KG1 (cell line): ENCODE results near the gene ARAP1.

Experiments used
- DNase-seq: peaks from one replicate; lab custom pipeline; 2025; lab: John Stamatoyannopoulos, UW

The ARAP1 gene

DNA sequence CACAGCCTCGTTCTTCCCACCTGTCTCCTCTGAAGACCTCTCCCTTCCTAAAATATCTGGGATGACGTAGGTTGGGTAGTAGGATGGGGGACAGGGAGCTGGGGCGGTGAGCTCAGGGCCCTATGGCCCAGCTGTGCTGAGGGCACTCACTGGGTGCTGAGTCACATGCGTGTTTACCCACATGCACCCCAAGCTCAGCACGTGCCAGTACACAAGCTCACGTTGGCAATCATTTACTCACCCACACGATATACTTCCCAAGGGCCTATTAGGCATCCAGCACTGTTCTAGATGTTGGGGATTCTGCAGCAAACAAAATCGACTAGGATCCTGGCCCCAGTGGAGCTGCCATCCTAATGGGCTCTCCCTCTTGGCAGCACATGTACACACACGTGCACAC is 28.7 kb downstream of the ARAP1 start:
- DNase-seq = no peak

DNA sequence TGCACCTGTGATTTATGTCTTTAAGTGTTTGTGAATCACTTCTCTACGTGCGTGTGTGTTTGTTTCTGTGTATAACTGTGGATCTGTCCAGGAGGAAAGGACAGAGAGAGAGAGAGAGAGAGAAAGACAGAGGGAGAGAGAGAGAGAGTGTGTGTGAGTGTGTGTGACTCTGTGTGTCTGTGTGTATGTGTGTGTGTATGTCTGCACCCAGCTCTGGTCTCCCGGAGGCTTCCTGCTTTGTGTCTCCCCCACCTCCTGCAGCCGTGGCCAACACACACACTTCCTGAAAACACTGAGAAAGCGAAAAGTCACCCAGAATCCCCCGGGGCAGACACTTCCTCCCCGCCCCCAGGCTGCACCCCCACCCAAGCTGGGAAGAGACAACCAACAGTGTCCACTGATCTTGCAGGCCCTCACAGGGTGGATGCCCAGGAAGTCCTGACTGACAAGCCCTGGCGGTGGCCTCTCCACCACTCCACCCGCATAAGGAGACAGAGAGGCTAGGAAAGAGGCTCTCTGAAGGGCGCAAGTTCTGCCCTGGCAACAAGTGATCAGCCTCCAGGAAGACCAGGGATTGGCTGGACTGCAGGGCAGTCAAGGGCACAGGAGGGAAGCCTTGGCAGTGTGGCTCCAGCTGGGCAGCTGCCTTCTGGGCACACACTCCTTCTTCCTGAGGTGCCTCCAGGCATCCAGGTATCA is 30.0 kb downstream of the ARAP1 start:
- peak; percentile 99 for DNase-seq

DNA sequence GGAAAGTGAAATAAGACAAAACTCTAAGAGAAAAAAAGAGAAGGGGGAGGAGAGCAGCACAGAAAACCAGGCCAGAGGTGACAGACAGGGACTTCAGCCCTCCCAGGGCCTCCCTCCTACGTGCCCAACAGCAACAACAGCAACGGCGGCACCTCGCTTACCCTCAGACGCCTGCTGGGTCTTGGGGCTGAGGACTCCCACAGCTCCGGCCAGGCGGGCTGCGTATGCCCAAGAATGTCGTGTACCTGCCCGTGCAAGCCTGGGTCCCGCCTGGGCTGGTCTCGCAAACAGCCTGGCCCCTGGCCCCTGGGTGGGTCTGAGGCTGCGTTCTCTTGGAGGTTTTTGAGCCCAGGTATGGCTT is 30.5 kb downstream of the ARAP1 start:
- DNase-seq = no peak

DNA sequence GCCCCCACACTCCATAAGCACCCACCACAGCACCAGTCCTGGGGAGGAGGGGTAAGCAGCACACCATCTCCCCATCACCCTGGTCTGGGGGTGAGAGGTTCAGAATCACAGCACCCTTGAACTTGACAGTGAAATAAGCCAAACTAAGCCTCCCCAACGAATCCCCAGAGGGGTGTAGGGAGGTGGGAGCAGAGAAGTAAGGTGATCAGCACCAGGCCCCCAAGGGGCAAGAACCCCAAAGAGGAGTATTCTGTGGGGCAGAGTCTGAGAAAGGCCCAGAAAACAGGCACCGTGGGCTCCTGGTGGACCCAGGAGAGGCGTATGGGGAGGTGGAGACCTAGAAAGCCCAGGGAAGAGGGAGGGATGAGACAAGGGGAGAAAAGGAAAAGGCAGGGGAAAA is 30.9 kb downstream of the ARAP1 start:
- no peak for DNase-seq

DNA sequence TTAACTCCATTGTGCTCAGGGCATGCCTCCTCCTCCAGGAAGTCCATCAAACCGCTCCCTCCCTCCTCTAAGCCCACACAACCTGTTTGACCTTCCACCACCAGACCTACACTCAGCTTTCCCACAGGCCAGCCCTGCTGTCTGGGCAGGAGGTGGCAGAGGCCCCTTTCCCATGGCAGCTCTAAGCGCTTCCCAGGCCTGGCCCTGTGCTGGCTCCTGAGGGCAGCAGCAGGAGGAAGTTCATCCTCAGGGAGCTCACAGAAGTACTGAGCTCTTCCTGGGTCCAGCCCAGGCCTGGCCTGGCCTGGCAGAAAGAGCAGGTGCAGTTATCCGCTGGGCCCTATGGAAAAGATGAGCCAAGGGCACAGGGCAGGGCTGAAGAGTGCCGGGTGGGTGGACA is 31.4 kb downstream of the ARAP1 start:
- DNase-seq = no peak

DNA sequence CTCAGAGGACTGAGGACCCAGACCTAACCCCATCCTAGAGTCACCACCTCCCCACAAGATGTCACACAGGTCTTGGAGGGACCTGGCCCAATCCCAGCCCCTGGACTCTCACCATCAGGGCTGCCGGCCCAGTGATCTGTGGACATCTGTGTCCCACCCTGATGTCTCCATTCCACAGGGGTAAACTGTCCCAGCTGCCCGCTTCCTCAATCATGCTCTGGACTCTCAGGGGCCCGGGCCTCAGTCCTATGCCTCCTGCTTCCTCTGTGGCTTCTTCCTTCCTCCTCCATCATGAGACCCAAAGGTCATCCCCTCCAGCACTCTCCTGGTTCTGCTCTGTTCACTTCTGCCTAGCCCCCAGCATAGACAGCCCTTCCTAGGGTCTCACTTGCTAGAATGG is 32.2 kb downstream of the ARAP1 start:
- no peak for DNase-seq

DNA sequence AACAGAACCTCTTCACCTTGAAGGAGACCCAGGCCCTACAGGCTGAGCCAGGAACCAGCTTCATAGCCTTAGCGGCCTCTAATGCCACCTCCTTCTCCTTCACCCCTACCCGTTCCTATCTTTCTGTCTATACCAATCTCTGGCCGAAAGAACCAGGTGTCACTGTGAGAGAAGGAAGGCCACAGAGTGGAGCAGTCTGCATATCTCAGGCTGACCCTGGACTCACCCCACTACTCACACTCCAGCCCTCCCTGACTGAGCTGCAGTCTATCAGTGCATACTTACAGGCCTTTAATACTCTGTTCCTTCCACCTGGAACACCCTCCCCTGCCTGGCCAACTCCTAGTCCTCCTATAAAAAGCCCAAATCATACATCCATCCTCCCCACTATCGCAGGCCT is 32.7 kb downstream of the ARAP1 start:
- DNase-seq = no peak

DNA sequence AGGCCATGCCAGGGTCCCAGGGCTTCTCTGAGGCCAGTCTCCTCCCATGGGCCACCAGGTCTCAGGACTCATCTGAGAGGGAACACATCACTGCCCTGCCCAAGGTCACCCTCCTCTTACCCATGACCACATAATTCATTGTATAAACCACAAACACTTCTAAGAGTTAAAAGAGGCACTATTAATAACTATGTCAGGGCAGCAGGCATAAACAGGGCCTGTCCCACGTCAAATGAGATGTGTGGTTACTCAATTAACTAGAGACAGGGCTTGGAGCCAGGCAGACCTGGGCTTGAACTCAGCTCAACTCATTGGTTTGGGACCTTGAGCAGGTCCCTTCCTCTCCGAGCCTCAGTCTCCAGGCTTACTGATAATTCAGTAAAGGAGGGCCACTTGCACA is 33.1 kb downstream of the ARAP1 start:
- DNase-seq = no peak

DNA sequence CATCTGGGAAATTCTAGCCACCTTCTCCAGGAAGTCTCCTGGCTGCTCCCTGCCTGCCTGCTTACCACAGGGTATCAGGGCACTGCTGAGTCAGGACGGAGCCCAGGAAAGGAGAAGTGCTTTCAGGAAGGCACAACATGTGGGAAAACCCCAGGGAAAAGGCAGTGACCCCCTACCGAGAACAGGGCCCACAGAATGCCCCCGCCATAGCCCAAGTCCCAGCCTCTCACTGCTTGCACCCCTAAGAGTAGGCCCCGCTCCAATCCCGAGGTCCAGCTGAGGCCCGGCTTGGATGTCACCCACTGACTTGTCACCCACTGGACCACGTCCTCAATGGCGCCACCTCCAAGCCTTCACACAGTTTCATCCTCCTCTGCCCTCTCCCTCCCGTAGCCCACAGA is 34.1 kb downstream of the ARAP1 start:
- no peak for DNase-seq

DNA sequence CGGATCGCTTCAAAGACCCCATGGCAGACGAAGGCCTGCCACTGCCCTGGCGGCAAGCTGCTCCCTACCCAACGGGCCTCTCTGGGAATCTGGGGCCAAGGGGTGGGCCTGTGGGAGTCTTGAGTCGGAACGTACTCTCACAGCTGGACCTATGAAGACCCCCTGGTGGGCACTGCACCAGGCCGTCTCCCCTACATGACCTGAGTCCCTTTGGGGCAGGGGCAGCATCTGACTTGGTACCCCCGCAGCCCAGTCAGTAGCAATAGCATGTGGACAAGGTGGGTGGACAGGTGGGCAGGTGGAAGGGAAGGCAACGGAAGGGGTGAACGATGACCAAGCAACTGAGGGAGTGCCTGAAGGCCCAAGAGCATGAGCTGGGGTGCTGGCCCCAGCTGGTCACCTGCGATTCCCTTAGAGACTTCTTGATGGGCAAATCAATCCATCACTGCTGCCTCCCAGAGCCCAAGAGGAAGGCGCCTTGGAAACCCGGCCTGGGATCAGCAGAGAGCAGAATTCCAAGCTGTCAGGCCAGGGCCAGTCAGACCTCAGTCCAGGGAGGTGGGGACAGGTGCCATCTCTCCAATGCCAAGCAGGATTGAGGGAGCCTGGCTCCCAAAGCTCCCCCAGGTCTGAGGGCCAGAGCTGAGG is 35.3 kb downstream of the ARAP1 start:
- DNase-seq = no peak

DNA sequence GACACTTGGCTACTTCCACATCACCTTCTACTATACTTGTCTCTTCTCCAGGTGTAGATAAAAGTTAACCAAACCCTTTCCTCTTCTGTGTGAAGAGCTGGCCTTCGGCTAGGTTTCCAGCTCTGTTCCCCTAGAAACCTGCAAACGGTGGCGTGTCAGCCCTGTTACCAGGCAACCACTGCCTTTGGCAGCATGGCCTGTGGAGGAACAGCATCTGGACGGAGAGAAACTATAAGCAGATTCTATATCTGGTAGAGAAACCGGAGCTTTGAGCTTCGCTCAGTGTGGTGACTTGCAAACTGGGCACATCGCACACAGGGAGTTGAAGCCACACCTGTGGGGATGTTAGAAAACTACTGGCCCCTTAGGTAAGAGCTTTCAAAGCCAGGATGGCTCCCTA is 35.9 kb downstream of the ARAP1 start:
- no peak for DNase-seq

DNA sequence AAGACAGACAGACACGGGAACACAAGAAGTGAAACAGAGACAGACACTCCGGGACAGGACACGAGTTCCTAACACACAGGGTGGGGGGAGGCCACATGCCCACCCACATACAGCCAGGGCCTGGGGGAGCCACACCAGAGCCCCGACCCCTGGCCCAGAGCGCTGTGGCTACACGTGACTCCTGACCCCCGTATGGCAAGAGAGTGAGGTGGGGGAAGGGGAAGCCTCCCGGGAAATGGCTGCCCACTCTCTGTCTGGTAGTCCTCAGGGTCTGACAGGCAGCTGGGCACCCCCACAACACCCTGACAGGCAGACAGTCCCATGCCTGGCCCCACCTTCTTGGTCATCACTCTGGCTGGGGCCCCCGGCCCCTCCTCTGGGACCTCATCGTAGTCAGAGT is 39.4 kb downstream of the ARAP1 start:
- no peak for DNase-seq

DNA sequence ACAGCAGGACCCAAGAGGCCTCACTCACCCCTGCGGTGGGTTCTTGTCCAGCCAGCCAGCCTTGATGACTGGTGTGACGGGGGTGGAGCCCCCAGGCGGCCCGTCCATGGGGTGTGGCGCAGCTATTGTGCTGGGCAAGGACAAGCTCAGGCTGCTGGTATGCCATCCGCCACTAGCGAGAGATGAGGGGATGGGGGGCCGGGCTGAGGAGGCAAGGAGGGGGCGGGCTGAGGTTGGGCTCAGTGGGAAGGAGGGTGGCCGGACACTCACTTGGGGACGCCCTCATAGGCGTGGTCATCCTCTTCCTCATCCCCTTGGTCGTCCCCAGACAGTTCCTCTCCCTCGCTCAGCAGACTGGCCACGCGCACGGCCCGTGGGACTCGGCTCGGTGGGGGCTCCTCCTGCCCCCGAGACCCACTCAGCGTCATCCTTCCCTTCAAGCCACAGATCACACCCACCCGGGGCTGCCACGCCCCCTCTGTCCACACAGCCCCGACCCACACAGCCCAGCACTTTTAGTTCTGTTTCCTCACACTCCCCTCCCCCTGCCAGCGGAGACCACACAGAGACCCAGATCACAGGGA is 39.9 kb downstream of the ARAP1 start:
- no peak for DNase-seq

DNA sequence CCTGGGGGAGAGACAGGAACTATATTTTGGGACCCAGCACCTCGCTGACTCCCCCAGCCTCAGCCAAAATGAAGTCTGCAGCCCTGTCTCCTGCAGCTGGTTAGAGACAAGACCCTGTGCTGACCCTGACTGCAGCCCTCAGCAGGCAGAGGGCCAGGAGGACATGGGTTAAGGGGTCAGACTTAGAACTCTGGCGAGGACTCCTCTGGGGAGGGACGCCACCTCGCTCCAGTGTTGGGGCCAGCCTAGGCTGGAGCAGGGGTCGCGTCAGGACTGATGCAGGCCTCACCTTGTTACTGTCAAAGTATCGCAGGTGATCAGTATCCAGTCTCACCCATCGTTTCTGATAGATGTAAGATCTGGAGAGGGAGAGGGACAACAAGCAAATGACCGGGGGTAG is 41.1 kb downstream of the ARAP1 start:
- no peak for DNase-seq

DNA sequence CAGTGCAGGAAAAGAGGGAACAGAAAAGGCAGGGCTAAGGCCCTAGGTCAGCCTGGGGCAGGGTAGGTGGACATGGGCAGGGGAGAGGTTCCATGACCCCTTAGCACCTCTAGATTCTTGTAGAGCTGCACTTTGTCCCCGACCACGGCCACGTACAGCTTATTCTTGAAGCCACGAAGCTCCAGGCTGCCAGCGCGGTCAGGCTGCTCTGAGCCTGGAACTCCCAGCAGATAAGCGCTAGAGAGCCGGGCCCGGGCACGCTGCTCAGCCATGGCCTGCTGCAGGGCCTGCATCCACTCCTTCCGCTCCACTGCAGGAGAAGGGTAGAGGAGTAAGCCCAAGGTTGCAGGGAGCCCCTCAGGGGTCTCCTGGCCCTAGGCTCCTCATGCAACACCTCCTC is 41.9 kb downstream of the ARAP1 start:
- no peak for DNase-seq

DNA sequence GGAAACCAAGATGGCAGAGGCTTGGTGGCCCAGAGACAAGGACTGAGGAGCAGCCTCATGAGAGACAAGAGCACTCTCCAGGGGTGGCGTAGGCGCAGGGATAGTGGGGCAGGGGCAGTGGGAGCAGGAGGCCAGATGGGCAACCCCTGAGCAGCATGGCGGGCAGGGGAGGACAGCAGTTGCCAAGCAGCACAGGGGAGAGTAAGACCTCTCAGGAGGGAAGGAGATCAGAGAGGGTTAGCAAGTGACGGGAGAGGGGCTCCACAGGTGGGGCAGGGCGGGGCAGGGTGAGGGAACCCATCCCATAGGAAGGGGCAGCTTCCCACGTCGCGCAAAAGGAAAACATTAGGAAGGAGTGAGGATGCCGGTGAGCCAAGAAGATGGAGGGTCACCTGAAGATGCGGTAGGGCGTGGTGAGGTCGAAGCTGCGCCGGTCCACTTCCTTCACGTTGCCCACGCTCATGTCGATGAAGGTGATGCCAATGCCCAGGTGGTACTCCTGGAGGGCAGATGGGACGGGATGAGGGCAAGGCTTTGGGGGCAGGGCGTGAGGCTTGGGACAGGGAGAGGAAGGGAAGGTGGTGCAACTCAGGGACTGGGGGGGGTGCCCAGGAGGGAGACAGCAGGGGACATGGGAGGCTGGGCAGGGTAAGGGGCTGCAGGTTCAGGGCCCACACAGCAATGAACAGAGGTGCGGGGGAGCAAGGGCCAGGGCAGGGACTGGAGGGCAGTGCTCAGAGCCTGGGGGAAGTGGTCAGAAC is 42.5 kb downstream of the ARAP1 start:
- DNase-seq = no peak

DNA sequence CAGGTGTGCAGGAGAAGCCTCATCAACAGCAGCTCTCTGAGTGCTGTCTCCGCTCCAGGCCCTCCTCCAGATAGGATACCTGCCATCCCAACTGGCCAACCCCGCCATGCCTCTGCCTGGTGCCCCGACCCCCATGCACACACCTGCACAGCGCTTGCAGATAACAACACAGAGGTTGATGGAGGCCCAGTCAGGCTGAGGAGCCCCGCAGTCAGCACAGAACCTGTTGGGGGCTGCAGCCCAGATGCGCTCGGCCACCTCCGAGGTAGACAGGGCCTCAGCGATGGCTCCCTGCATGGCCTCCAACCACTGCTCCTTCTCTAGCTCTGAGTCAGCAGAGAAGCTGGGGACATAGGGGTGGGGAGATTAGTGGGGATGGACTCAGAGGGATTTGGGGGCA is 45.2 kb downstream of the ARAP1 start:
- DNase-seq = no peak

DNA sequence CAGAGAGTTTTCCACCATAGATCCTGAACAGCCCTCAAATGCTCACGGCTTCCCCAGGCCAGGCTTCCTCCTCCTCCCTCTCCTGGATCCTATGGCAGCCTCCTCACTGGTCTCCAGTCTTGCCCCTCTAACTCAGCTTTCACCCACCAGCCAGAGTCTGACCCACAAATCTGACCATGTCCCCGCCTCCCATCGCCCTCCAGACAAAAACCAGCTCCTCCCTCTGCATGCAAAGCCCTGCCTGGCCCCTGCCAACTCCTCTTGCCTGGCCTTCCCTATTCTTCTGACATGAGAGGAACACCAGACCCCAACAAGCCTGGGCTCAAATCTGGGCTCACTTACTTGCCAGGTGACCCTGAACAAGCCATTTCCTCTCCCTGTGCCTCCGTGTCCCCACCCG is 45.6 kb downstream of the ARAP1 start:
- DNase-seq = no peak

DNA sequence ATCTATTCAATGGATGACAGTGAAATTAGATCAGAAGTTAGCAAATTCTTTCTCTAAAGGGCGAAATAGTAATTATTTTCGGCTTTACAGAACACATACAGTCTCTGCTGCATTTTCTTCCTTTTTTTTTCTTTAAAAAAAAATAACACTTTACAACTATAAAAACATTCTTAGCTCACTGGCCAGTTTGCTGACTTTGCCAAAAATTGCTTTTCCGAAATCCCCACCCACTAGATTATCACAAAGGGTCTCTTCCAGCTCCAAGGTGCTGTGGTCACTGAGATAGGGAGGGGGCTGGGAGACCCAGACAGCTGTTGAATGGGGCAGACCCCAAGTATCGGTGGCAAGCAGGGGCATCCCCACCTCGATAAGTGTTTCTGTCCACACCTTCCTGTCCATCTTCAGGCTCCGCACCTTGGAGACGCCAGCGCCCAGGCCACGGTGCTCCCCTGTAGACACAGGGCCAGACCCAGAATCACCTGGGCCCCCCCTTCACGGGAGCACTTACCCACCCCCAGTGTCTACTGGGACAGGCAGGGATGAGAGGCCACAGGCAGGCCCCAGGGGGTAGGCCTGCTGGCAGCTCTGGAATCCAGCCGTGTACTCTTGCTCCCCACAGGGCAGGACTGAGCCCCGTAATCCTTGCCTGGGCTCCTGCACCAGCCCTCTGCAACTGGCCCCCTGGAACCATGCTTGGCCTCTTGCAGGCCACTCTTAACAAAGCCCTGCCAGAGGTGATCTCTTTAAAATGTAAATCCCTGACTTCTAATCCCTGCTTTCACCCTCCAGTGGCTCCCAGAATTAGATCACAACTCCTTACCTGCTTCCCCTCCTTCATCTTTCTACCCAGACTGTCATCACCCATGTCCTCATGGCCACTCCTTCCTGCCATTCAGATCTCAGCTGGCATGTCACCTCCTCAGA is 46.5 kb downstream of the ARAP1 start:
- no peak for DNase-seq

DNA sequence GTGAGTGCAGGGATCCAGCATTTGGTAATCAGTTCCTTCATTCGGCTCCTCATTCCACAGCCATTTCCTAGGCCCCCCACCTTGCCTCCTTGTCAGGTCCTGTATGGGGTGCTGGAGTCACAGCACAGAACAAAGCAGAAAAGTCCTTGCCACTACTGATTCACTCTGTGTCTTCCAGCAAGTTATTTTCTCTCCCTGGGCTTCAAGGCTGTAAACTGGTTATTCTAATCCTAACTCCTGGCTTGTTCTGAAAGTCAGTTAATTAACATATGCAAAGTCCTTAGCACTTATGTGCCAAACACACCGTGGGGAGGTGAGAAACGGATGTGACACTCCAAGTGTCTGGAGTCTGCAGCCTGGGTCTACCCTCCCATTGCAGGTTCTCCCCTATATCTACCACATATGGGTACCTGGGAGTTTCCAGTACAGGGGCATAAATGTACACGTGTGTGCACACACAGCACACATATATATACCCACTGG is 47.4 kb downstream of the ARAP1 start:
- DNase-seq = no peak

DNA sequence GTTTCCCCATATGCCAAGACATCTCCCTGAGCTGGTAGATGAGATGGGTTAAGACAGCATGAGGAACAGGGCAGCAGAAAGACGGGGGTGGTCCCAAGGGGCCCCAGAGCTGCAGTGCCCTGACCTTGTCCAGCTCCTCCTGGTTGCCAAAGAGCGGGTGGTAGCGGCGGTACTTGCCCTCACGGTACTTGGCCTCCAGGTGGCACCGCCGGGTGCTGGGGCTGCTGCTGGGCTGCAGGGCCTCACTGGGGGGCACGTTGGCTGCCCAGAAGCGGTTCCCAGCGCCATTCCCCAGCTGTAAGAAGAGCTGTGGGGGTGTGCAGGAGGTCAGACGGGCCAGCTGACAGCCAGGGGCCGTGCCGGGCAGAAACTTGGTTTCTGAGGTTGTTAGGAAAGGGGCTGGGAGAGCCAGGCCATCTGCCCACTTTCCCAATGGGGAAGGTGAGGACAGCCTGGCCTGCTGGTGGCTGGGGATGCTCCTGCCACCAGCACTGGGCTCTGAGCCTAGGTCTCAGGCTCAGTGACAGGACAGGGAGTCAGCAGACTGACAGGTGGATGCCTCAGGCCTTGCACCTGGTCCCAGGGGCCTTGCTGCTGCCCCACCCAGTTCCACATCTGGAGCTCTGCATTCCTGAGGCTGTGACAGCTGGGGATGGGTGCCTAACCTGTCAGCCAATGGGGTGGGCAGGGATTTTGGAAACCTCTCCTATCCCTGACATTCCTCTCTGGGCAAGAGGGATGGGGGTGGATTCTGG is 48.0 kb downstream of the ARAP1 start:
- no peak for DNase-seq
